GM18508 (cell line): Measurements from ENCODE around the gene CLEC16A.

Experiments
- ATAC-seq: cut with Tn5 transposase; IDR thresholded peaks from one replicate; pipeline ENCODE4 v1.9.1; 2021; ENCODE audit warnings: moderate number of reproducible peaks; ENCODE audit not compliant: insufficient read depth, unreplicated experiment

CLEC16A gene

GRCh38 chr16:11007714-11008280 lies 63.4 kb downstream of the CLEC16A start:
- ATAC-seq, result no peak

GRCh38 chr16:11009027-11009755 lies 64.8 kb downstream of the CLEC16A start:
- ATAC-seq, result no peak

- ATAC-seq, result no peak
Measured at GRCh38 chr16:11010575-11011221, 66.3 kb downstream of the CLEC16A start.

GRCh38 chr16:11011326-11011725 lies 67.0 kb downstream of the CLEC16A start:
- no peak for ATAC-seq

- ATAC-seq, result no peak
Measured at GRCh38 chr16:11012841-11013240, 68.5 kb downstream of the CLEC16A start.

GRCh38 chr16:11014136-11014535 lies 69.8 kb downstream of the CLEC16A start:
- ATAC-seq, result no peak

- no peak for ATAC-seq
Measured at GRCh38 chr16:11015076-11015475, 70.7 kb downstream of the CLEC16A start.

GRCh38 chr16:11015607-11016006 lies 71.2 kb downstream of the CLEC16A start:
- no peak for ATAC-seq

- ATAC-seq, result no peak
Measured at GRCh38 chr16:11016524-11016988, 72.2 kb downstream of the CLEC16A start.

GRCh38 chr16:11016993-11017392 lies 72.6 kb downstream of the CLEC16A start:
- ATAC-seq, result no peak

- no peak for ATAC-seq
Measured at GRCh38 chr16:11017499-11017898, 73.1 kb downstream of the CLEC16A start.

GRCh38 chr16:11020388-11020787 lies 76.0 kb downstream of the CLEC16A start:
- ATAC-seq, result no peak

- no peak for ATAC-seq
Measured at GRCh38 chr16:11020792-11021551, 76.6 kb downstream of the CLEC16A start.

GRCh38 chr16:11022002-11022401 lies 77.6 kb downstream of the CLEC16A start:
- ATAC-seq, result no peak

- ATAC-seq, result no peak
Measured at GRCh38 chr16:11023262-11024039, 79.1 kb downstream of the CLEC16A start.

GRCh38 chr16:11024333-11025053 lies 80.1 kb downstream of the CLEC16A start:
- no peak for ATAC-seq

GRCh38 chr16:11025120-11025531 lies 80.8 kb downstream of the CLEC16A start:
- ATAC-seq, result no peak

GRCh38 chr16:11029948-11030347 lies 85.6 kb downstream of the CLEC16A start:
- ATAC-seq, result no peak

GRCh38 chr16:11030990-11031510 lies 86.7 kb downstream of the CLEC16A start:
- no peak for ATAC-seq
